H1 (cell line): ENCODE measurements around the gene SYNJ2. TPM values are rescaled to one million over a fixed set of nuclear protein-coding genes. Genes with fewer than 3 reads are reported as not detected.

Experiments
- CTCF ChIA-PET: fragments of 300-600 bp; sonication (Branson Sonifier 250); formaldehyde crosslinking; loops from one replicate; lab custom pipeline; 2021; ENCODE audit not compliant: partially characterized antibody; lab: Charles Lee
- POLR2A ChIA-PET: fragments of 300-600 bp; sonication (Branson Sonifier 250); formaldehyde crosslinking; loops from one replicate; lab custom pipeline; 2021; ENCODE audit warnings: inconsistent platforms; ENCODE audit not compliant: partially characterized antibody; lab: Charles Lee
- DNase-seq, 2 experiments: peaks; one replicate each; pipeline versions ENCODE4 v3.0.0 to v3.0.0-alpha.2; 2010 to 2022; ENCODE audit warnings: low spot score in 2 of 2, low read depth in 1 of 2, mixed read lengths in 1 of 2
- FAIRE-seq: peaks from 2 replicates; lab custom pipeline; 2011; peaks lifted over from hg19 to GRCh38; lab: Jason Lieb, UNC
- H2AFZ ChIP-seq: 2 replicates; pipeline ENCODE4 v1.8.1; 2012; ENCODE audit warnings: low read length, inconsistent platforms
- H2AK5ac ChIP-seq: 2 replicates; pipeline ENCODE4 v1.6.1; 2013; ENCODE audit warnings: low read depth, low read length
- H2BK120ac ChIP-seq: replicated peaks from 2 replicates; pipeline ENCODE3; 2013; ENCODE audit warnings: low read depth, low read length, inconsistent platforms
- H2BK12ac ChIP-seq: 2 replicates; pipeline ENCODE4 v1.6.1; 2013; ENCODE audit warnings: low read depth, low read length
- H2BK15ac ChIP-seq: 2 replicates; pipeline ENCODE4 v1.6.1; 2013; ENCODE audit warnings: low read length
- H2BK20ac ChIP-seq: 2 replicates; pipeline ENCODE4 v1.6.1; 2013; ENCODE audit warnings: low read length
- H2BK5ac ChIP-seq: 2 replicates; pipeline ENCODE4 v1.6.1; 2013; ENCODE audit warnings: low read depth, low read length
- H3K14ac ChIP-seq: 2 replicates; pipeline ENCODE4 v1.6.1; 2013; ENCODE audit warnings: inconsistent platforms; ENCODE audit not compliant: insufficient read length
- H3K18ac ChIP-seq: 2 replicates; pipeline ENCODE4 v1.6.1; 2013; ENCODE audit warnings: low read length; ENCODE audit errors: extremely low read depth
- H3K23ac ChIP-seq: 2 replicates; pipeline ENCODE4 v1.6.1; 2013; ENCODE audit warnings: inconsistent platforms; ENCODE audit not compliant: insufficient read length
- H3K23me2 ChIP-seq: 2 replicates; pipeline ENCODE4 v1.6.1; 2013; ENCODE audit warnings: low read depth, low read length
- H3K27ac ChIP-seq: 2 replicates; pipeline ENCODE4 v1.6.1; 2011; ENCODE audit warnings: low read depth, low read length, inconsistent platforms
- H3K27me3 ChIP-seq, 4 experiments: replicated peaks in 1 of 4; 1 replicate in 1 of 4; 2 replicates in 3 of 4; pipeline versions ENCODE4 v1.6.1 to v1.8.1; 2011 to 2013; ENCODE audit warnings: low read length in 3 of 4, mild to moderate bottlenecking in 3 of 4, inconsistent platforms in 2 of 4, mixed read lengths in 2 of 4, moderate library complexity in 1 of 4; ENCODE audit not compliant: control insufficient read depth in 3 of 4, insufficient read depth in 3 of 4; ENCODE audit errors: extremely low read depth in 1 of 4
- H3K36me3 ChIP-seq, 4 experiments: 2 replicates each; pipeline versions ENCODE4 v1.6.1 to v1.8.1; 2011 to 2013; ENCODE audit warnings: mild to moderate bottlenecking in 4 of 4, low read length in 3 of 4, moderate library complexity in 2 of 4, control low read depth in 1 of 4, inconsistent platforms in 1 of 4; ENCODE audit not compliant: insufficient read depth in 4 of 4, control insufficient read depth in 2 of 4
- H3K4ac ChIP-seq: replicated peaks from 2 replicates; pipeline ENCODE3; 2013; ENCODE audit warnings: low read length, low read depth, mixed read lengths, inconsistent platforms; ENCODE audit not compliant: insufficient read length
- H3K4me1 ChIP-seq, 4 experiments: replicated peaks in 1 of 4; 1 replicate in 1 of 4; 2 replicates in 3 of 4; pipeline versions ENCODE4 v1.6.1 to v1.8.1; 2011 to 2013; ENCODE audit warnings: low read length in 3 of 4, inconsistent platforms in 2 of 4, mixed read lengths in 1 of 4; ENCODE audit not compliant: insufficient read depth in 4 of 4, control insufficient read depth in 3 of 4
- H3K4me2 ChIP-seq, 2 experiments: 2 replicates each; pipeline versions ENCODE4 v1.6.1 to v1.8.1; 2011 to 2013; ENCODE audit warnings: low read depth in 2 of 2, low read length in 2 of 2, control low read depth in 1 of 2, inconsistent platforms in 1 of 2, mild to moderate bottlenecking in 1 of 2; ENCODE audit not compliant: insufficient read depth in 1 of 2
- H3K4me3 ChIP-seq, 4 experiments: fragments of 200-600, 300-600 bp in 1 of 4; sonication (generic), shearing (Covaris generic), sonication (Bioruptor Twin) in 1 of 4; 2 replicates each; pipeline versions ENCODE4 v1.5.1 to v1.8.1; 2011 to 2016; ENCODE audit warnings: low read length in 4 of 4, low read depth in 3 of 4, control low read depth in 2 of 4, inconsistent platforms in 2 of 4, mild to moderate bottlenecking in 2 of 4, mixed read lengths in 1 of 4, moderate library complexity in 1 of 4; ENCODE audit not compliant: insufficient read depth in 2 of 4; ENCODE audit errors: extremely low read depth in 1 of 4
- H3K56ac ChIP-seq: replicated peaks from 2 replicates; pipeline ENCODE3; 2013; ENCODE audit warnings: low read depth, mild to moderate bottlenecking, mixed read lengths, low read length, inconsistent platforms; ENCODE audit not compliant: insufficient read length
- H3K79me1 ChIP-seq: 2 replicates; pipeline ENCODE4 v1.6.1; 2013; ENCODE audit warnings: low read depth, low read length, control low read depth
- H3K79me2 ChIP-seq, 2 experiments: 2 replicates each; pipeline versions ENCODE4 v1.6.1 to v1.8.1; 2012 to 2013; ENCODE audit warnings: low read length in 2 of 2, mild to moderate bottlenecking in 2 of 2, inconsistent platforms in 1 of 2; ENCODE audit not compliant: insufficient read depth in 2 of 2, control insufficient read depth in 1 of 2
- H3K9ac ChIP-seq, 4 experiments: replicated peaks in 1 of 4; 1 replicate in 1 of 4; 2 replicates in 3 of 4; pipeline versions ENCODE4 v1.6.1 to v1.8.1; 2011 to 2013; ENCODE audit warnings: low read depth in 3 of 4, low read length in 3 of 4, control low read depth in 2 of 4, mild to moderate bottlenecking in 2 of 4, moderate library complexity in 2 of 4, inconsistent platforms in 1 of 4; ENCODE audit errors: extremely low read depth in 1 of 4
- H3K9me3 ChIP-seq, 2 experiments: 2 replicates each; pipeline versions ENCODE4 v1.6.1 to v1.8.1; 2012 to 2013; ENCODE audit warnings: mild to moderate bottlenecking in 2 of 2, moderate library complexity in 2 of 2, control low read depth in 1 of 2, inconsistent platforms in 1 of 2, low read depth in 1 of 2, low read length in 1 of 2, mixed read lengths in 1 of 2; ENCODE audit not compliant: insufficient read depth in 2 of 2
- H4K20me1 ChIP-seq, 2 experiments: replicated peaks in 1 of 2; 2 replicates each; pipeline versions ENCODE3 to v1.8.1; 2011 to 2013; ENCODE audit warnings: inconsistent platforms in 2 of 2, low read length in 2 of 2, mild to moderate bottlenecking in 1 of 2; ENCODE audit not compliant: insufficient read depth in 2 of 2, control insufficient read depth in 1 of 2
- H4K5ac ChIP-seq: 2 replicates; pipeline ENCODE4 v1.6.1; 2013; ENCODE audit warnings: low read length, low read depth, mixed read lengths, inconsistent platforms; ENCODE audit not compliant: insufficient read length
- H4K8ac ChIP-seq: 2 replicates; pipeline ENCODE4 v1.8.0; 2013; ENCODE audit warnings: mild to moderate bottlenecking, moderate library complexity, low read length, inconsistent platforms; ENCODE audit not compliant: insufficient read depth; ENCODE audit errors: extremely low read depth
- H4K91ac ChIP-seq: replicated peaks from 2 replicates; pipeline ENCODE3; 2013; ENCODE audit warnings: low read length, mixed read lengths, inconsistent platforms; ENCODE audit not compliant: insufficient read length
- ASH2L ChIP-seq: fragments of 200-600, 300-600 bp; sonication (generic); IDR thresholded peaks from one replicate; pipeline ENCODE4 v1.7.1; 2017; ENCODE audit warnings: low read length
- BCL11A ChIP-seq, 2 experiments: IDR thresholded peaks; one replicate each; pipeline ENCODE4 v1.6.1; 2011; ENCODE audit warnings: low read depth in 2 of 2, low read length in 2 of 2, mild to moderate bottlenecking in 2 of 2
- CTCF ChIP-seq, 3 experiments: IDR thresholded peaks; 1 replicate in 2 of 3; 2 replicates in 1 of 3; pipeline versions ENCODE4 v1.5.1 to v1.6.1; 2011; ENCODE audit warnings: low read length in 3 of 3, mild to moderate bottlenecking in 3 of 3, inconsistent platforms in 2 of 3, low read depth in 1 of 3, moderate library complexity in 1 of 3; ENCODE audit not compliant: insufficient read depth in 1 of 3; ENCODE audit errors: control extremely low read depth in 1 of 3
- EZH2 ChIP-seq: fragments of 200-600 bp; sonication (generic); IDR thresholded peaks from 2 replicates; pipeline ENCODE4 v1.7.1; 2012; ENCODE audit warnings: low read depth, mild to moderate bottlenecking, moderate library complexity, low read length, inconsistent platforms; ENCODE audit not compliant: severe bottlenecking
- GTF2F1 ChIP-seq: IDR thresholded peaks from 2 replicates; pipeline ENCODE4 v1.6.1; 2012; ENCODE audit warnings: low read depth, low read length, improper control_type of control experiment, borderline replicate concordance
- NRF1 ChIP-seq: IDR thresholded peaks from 2 replicates; pipeline ENCODE4 v1.6.1; 2011; ENCODE audit warnings: mild to moderate bottlenecking, low read depth, low read length, improper control_type of control experiment
- PHF8 ChIP-seq: fragments of 200-600 bp; sonication (generic); conservative IDR thresholded peaks from 2 replicates; pipeline ENCODE4 v1.7.1; 2012; ENCODE audit warnings: low read depth, mild to moderate bottlenecking, inconsistent platforms, low read length, moderate library complexity
- SIN3A ChIP-seq, 2 experiments: IDR thresholded peaks in 1 of 2; conservative IDR thresholded peaks in 1 of 2; 2 replicates each; pipeline ENCODE4 v1.6.1; 2011 to 2012; ENCODE audit warnings: low read length in 2 of 2, improper control_type of control experiment in 1 of 2, low read depth in 1 of 2, mild to moderate bottlenecking in 1 of 2
- TAF1 ChIP-seq: IDR thresholded peaks from 2 replicates; pipeline ENCODE4 v1.6.1; 2011; ENCODE audit warnings: mild to moderate bottlenecking, low read depth, low read length
- TAF7 ChIP-seq: optimal IDR thresholded peaks from 2 replicates; pipeline ENCODE3; 2011; ENCODE audit warnings: low read depth, mild to moderate bottlenecking, inconsistent platforms, low read length, moderate library complexity, borderline replicate concordance
- WGBS, 2 experiments: shearing (Covaris generic) in 1 of 2; methylation state at CpG; one replicate each; pipeline versions ENCODE4 v1.1.6 to v1.1.7; 2013 to 2015; ENCODE audit warnings: low lambda C conversion rate in 2 of 2, mixed read lengths in 2 of 2, inconsistent platforms in 1 of 2, low coverage in 1 of 2, missing lambda C conversion rate in 1 of 2; ENCODE audit not compliant: insufficient replicate concordance in 2 of 2, insufficient coverage in 1 of 2, insufficient read length in 1 of 2; ENCODE audit errors: extremely low coverage in 1 of 2, missing lambda C conversion rate in 1 of 2; 5-methylcytosine and 5-hydroxymethylcytosine counted together
- polyA plus RNA-seq, 7 experiments: library from polyadenylated mRNA; depleted of rRNA in 3 of 7; stranded (reverse) in 5 of 7; unstranded in 2 of 7; fragments of >200 nt in 5 of 7; fragments of 200-250 nt in 2 of 7; gene quantifications; 1 replicate in 5 of 7; 2 replicates in 1 of 7; 4 replicates in 1 of 7; pipeline versions ENCODE4 v1.2.1 to v1.2.3, GENCODE V29; 2011 to 2013; ENCODE audit warnings: missing spikeins in 2 of 7, mixed read lengths in 2 of 7
- total RNA-seq: library from RNA; stranded (reverse); fragmentation: NEBNext Ultra II Directional; extraction: Animal tissue kit (Norgen Biotek cat#: 25700); gene quantifications from 2 replicates; pipeline ENCODE4 v1.2.1, GENCODE V29; 2021
- TF ChIP-seq, protein P1 (sequence below): IDR thresholded peaks from 2 replicates; pipeline ENCODE4 v1.6.1; 2012; ENCODE audit warnings: inconsistent platforms

SYNJ2 gene
- total and polyA plus RNA-seq, 2 of the 8 experiments (the other 6 are each of a cell fraction or from before 2014, with no cell fraction given) = 3.7 to 13.9 TPM

GRCh38 chr6:158015188-158015506, 33.5 kb downstream of the SYNJ2 start:
- Histone ChIP-seq H2BK15ac (no peak overlapping the region), H3K27ac (no peak overlapping the region), H4K8ac (no peak overlapping the region), H3K14ac (no peak overlapping the region), H3K4me1 (peaks cover 0 to 4% (median 0%) of the 10 kb centered on the region in 4 experiments; a peak in 2 of 7 replicates), H2AK5ac (no peak overlapping the region), H2BK5ac (no peak overlapping the region), H3K4me3 (no peak overlapping the region), H3K27me3 (no peaks in the 10 kb centered on the region), H3K79me2 (no peaks in the 10 kb centered on the region), H3K18ac (no peak overlapping the region), H3K9me3 (no peaks in the 10 kb centered on the region), H3K36me3 (no peaks in the 10 kb centered on the region), H3K23ac (no peak overlapping the region), H3K4ac (no peak overlapping the region), H2AFZ (no peak overlapping the region), H2BK120ac (no peak overlapping the region), H3K4me2 (no peak overlapping the region), H3K9ac (no peak overlapping the region), H2BK12ac (no peak overlapping the region), H2BK20ac (no peak overlapping the region), H4K5ac (no peak overlapping the region), H3K56ac (no peak overlapping the region), H4K20me1 (no peaks in the 10 kb centered on the region), H4K91ac (no peak overlapping the region), H3K79me1 (peaks cover 2% of the 10 kb centered on the region), H3K23me2 (no peaks in the 10 kb centered on the region)
- POLR2A ChIA-PET = no interaction called here
- no peak for FAIRE-seq
- DNase-seq = no peak
- 82% methylated on average over 2 of the region's 2 CpGs; no CpG with 5 or more reads in 1 of the 2 experiments for WGBS, 2 experiments
- CTCF ChIA-PET = interaction anchor here (0.9 to 3.0 kb wide), 5 partner anchors 11 to 57 kb away, joined by 3 to 22 read pairs (median 4); no protein-coding TSS in a partner anchor
- TF ChIP-seq BCL11A (IDR thresholded peaks at IDR 0.05; ENCODE audit: low read depth in 2 of 2, low read length in 2 of 2) = no peak
- TF ChIP-seq, protein P1, sequence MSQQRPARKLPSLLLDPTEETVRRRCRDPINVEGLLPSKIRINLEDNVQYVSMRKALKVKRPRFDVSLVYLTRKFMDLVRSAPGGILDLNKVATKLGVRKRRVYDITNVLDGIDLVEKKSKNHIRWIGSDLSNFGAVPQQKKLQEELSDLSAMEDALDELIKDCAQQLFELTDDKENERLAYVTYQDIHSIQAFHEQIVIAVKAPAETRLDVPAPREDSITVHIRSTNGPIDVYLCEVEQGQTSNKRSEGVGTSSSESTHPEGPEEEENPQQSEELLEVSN = no peak
- no peak for TF ChIP-seq ASH2L
- no peak for TF ChIP-seq TAF1
- no peak for TF ChIP-seq PHF8
- no peak for TF ChIP-seq EZH2
- TF ChIP-seq SIN3A (conservative IDR thresholded peaks at IDR 0.05 in 1 of 2, IDR thresholded peaks at IDR 0.05 in 1 of 2; ENCODE audit: low read depth in 1 of 2, low read length in 2 of 2) = no peak
- no peak for TF ChIP-seq CTCF (IDR thresholded peaks at IDR 0.05; ENCODE audit: control extremely low read depth in 1 of 3, insufficient read depth in 1 of 3, low read depth in 1 of 3, low read length in 3 of 3)
- TF ChIP-seq GTF2F1 = no peak
- no peak for TF ChIP-seq NRF1
- TF ChIP-seq TAF7 = no peak
